Stimulated activated CD4-positive, alpha-beta T cell treated with anti-CD3 and anti-CD28 coated beads, Interleukin-1b, Interleukin-23, amount 100 ng/mL, for 1 hour (primary cell): ENCODE measurements around the gene ADGRF1.
"Not testable (repeated sequence)": the region's sequence is repeated elsewhere in the genome, so short reads cannot be mapped to it uniquely, and the experiment has no call there.

Experiments used
- DNase-seq, 2 donors: peaks; one replicate each; pipeline ENCODE4 v3.0.0-alpha.2; 2020; ENCODE audit warnings: low read depth in 2 of 2

ADGRF1 gene

DNA sequence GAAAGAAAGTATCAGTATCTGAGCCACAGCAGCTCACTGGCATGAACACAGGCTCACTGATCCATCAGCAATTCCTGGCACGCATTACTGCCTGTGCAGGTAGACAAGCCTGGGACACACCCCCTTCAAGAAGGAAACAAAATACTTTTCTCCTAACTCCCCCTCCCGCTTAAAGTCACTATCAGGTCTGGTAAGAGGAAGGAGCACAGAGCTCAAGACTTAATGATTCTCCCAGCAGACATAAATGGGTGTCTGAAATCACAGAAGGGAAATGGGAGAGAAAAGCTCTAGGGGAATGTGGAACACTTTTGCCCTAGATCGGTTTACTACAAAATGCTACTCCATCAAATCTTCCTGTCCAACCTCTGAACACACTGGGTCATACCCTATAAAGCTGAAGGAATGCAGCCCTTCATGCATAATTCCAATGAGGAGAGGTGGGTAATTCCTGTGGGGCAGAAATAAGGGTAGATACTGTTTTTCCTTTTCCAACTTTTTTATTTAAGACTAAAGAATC is at the start of gene ADGRF1:
Gene ADGRF1, minus strand, starts transcription at position 58 of the 517 bp plus-strand sequence. CDS start 13,271 bp downstream, outside the sequence.
- DNase-seq = no peak

DNA sequence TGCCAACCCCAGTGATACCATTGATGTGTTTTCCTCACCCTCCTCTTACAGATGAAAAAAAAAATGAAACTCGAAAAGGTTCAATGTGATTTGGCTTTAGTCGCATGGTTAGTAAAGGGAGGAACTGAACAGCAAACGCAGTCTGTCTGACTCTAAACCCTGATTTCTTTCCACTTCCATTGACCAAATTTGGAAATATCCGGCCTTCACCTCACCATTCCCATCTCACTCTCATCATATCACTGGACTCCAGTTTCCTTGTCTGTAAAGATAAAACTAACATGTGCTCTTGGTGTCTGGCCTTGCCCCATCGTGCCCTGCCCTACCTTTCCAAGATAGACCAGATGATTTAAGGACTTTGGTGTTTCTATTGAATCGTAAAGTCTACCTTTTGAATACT is 48.7 kb upstream of the ADGRF1 start:
- no peak for DNase-seq

DNA sequence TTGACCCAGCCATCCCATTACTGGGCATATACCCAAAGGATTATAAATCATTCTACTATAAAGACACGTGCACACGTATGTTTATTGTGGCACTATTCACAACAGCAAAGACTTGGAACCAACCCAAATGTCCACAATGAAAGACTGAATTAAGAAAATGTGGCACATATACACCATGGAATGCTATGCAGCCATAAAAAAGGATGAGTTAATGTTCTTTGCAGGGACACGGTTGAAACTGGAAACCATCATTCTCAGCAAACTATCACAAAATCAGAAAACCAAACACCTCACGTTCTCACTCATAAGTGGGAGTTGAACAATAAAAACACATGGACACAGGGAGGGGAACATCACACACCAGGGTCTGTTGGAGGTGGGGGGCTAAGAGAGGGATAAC is 47.3 kb upstream of the ADGRF1 start:
- not testable (repeated sequence) for DNase-seq

DNA sequence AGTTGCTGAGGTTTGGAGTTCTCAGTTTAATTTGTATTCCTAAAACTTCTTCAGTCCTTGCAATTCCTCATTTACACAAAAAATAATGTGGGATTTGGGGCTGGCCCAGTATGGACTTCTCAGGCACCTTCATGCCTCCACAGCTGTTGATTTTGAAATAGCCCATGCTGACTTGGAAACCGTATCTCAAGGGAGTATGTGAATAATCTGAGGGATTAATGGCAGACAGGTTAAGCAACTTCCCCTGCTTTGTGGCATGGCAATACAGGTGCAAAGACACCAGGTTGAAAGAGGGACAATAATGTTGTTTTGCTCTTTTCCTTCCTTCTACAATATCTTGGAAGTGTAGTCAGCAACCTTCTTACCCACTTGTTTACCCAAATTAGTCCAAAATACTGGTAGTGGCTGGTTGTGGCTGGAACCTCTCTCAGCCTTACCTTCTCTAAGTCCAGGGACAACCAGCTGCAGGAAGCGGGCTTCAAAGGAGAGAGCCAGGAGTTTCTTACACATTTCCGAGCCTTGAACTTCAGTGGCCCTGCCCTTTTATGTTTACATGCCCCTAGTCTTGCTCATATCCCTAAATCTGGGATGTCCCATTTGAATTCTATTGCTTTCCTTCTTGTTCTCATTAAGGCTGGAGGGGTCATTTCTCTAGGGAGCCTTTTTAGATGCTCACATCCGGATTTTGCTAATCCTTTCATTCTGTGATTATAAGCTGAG is 44.1 kb upstream of the ADGRF1 start:
- DNase-seq = no peak

DNA sequence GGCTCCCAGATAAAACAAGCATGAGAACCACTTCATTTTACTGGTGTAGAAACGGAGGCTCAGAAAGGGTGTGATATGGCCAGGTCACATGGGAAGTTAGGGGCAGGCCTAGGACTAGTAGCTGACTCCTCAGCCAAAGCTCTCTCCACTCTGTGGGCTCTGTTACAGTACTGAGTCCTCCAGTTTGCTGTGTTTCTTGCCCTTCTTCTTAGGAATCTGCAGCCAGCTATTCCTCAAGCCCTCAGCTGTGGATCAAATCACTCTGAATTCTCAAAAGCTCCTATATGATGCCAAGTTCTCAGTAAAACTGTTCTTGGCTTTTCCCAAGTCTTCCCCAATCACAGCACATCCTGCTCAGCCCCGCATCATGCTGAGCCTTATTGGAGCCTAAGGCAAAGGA is 42.5 kb upstream of the ADGRF1 start:
- no peak for DNase-seq

DNA sequence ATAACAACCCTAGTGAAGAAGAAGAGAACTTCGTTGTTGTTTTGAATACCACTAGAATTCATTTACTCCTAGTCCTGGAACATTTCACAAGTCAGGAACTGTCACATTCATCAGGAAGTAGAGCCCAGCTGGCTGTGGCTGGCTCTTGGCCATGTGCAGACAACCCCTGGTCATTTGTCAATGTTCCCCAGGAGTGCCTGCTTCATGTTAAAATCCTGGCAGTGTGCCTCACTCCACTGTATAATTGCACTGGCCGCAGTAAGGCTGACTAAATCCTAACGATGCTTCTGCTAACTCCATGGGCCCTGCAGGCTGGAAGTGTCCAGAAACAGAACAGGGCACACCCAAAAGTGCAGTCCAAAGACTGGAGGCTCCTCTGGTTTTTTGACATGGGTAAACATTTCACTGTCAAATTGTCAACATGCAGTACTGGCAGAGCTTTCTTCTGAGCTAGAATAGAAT is 41.5 kb upstream of the ADGRF1 start:
- DNase-seq = no peak

DNA sequence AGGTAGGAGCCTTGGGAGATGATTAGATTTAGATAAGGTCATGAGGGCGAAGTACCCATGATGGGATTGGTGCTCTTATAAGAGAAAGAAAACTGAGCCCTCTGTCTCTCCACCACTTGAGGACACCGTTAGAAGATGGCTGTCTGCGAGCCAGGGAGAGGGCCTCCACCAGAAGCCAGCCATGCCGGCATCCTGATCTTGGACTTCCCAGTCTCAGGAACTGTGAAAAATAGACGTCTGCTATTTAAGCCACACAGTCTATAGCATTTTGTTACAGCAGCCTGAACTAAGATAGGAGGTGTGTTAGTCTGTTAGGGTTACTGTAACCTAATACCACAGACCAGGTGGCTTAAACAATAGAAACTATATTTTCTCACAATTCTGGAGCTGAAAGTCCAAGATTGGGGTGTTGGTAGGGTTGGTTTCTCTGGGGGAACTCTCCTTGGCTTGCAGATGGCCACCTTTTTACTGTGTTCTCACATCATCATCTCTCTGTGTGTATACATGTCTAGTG is 38.0 kb upstream of the ADGRF1 start:
- no peak for DNase-seq

DNA sequence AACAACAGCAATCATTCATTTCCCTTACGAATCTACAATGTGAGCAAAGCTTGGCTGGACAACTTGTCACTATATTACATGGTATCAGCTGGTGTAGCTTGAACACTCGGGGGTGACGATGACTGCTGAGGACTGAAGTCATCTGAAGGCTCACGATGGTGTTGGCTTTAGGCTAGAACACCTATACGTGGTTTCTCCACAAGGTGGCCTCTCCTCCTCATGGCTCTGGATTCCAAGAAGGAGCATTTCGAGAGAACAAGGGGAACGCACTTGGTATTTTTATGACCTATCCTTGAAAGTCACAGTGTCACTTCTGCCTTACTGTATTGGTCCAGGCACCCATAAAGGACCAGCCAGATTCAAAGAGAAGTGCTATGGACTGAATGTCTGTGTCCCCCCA is 37.5 kb upstream of the ADGRF1 start:
- no peak for DNase-seq

DNA sequence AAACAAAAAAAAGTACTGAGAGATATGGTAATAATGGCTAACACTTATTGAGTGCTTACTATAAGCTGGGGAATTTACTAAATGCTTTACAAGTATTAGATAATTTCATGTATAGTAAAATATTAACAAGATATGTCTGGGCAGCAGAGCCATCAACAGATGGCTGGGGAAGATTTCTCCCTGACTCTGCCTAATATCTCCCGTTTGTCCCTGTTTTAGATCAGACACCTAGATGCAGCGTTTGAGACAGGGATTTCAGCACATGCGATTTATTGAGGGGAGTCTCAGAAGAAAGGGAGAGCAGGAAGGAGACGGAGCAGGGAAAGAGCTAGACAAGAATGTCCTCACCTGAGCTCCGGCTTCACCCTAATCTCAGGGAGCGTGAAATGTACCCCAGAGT is 36.9 kb upstream of the ADGRF1 start:
- no peak for DNase-seq

DNA sequence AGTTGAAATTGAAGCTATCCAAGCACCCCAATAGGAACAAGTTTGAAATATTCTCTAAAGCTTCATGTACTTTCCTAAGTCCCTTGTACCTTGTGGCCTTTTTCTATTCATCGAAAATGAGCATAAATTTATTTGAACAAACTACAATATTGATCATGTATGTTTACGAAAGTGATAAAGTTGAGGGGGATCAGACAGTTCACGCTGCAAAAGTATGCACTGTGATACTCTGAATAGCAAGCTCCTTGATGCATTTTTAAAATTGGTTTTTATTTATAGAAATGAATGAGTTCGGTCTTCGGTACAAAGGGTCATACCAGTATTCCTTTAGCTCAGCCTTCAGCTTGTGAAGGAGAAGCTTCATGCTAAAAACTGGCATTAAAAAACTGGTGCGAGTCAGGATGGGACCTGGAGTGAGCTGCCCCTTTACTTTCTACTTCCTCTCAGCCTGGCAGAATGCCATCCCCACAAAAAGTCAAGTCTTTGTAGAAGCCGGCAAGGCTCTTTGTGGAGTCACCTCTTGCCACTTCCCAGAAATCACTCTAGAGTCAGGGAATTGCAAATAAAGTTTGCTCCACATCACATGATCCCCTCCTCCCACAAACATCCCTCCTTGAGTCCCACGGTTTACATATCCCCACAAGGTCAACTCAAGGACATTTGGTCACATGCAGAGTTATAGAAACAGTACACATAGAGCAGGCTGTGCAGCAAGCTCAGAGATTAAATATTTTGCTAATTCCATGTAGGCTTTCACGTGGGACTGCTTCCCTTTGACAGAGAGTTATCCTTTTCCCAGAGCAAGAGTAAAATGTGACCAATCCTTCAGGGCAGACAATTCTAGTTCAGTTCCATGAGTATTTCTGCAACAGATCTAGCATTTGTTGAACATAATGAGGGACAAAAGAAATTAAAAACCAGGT is 34.6 kb upstream of the ADGRF1 start:
- DNase-seq = no peak

DNA sequence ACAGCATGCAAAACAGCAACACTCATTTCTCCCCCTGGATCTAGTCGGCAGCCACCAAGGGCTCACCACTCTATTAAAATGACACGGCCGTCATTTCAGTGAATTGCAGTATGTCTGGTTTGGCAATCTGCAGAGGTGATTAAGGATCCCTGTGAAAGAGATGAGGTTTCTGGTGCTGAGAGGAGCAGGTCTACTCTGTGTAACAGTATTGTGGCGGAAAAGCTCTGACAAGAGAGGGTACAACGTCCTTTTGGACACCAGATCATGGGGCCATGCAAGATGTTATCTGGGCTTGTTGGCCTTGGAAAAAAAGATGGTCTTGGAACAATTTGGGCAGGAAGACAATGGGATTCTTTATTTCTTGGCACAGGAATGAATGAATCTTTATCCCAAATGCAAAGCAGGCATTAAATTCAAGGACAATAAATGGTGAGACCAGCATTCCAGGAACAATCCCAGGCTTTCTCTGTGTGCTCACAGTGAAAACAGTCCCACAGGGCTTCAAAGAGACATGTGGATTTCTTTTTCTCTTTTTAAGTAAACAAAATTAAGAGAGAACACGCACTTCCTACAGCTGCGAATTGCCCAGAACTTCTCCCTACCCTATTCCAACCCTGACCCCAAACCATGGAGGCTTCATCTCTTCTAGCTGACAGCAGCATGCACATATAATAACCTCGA is 33.7 kb upstream of the ADGRF1 start:
- DNase-seq = no peak

DNA sequence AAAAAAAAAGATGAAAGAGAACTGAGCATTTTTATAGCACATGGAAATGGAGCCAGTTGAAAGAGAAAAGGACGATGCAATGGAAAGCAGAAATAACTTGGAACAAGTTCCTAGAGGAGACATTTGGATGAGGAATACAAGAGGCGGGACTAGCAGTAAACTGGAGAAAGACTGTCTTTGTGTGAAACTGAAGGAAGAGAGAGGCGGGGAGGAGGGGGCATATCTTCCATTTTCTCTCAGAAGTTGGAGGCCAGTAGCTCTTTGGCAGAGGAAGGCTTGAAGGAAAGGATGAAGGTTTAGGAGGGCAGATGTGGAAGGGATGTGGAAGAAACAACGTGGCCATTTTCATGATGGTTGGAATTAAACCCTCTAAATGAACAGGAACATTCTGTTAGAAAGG is 33.0 kb upstream of the ADGRF1 start:
- no peak for DNase-seq

DNA sequence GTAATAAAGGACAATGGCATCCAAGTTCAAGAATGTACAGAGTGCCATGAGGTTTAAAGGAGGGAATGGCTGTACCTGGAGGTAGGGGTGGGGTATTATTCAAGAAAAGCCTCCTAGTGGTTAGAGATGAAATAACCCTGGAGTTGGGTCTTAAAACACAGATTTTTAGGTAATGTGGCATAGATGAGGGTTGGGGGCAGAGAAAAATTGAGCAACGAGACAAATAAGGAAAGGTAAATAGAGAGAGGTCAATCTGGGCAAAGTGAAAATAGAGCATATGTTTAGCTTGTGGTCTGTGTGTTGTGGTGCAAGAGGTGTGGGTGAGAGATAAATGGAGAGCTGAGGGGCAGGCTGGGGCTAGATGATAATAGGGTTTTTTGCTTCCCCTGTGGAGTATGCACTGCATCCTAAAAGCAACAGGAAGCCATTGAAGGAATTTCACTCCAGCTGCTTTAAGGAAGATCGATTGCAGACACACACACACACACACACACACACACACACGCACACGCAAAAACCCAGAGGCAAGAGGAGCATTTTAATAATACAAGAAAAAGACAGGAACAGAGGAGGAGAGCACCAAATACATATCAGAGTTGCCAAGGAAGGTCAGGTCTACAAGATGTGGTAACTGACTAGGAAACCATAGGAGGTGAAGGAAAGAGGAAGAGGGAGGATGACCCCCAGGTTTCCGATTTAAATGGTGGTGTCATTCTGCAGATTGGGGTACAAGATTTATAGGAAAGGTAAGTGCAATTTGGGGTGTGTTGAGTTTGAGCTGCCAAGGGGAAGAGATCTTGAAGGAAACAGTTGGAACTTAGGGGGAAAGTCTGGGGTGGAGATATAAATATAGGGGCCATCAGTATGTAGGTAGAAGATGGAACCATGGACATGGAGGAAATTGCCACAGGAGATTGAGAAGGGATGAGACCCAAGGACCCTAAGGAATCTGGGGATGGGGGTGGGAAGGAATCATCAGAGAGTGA is 31.3 kb upstream of the ADGRF1 start:
- no peak for DNase-seq

DNA sequence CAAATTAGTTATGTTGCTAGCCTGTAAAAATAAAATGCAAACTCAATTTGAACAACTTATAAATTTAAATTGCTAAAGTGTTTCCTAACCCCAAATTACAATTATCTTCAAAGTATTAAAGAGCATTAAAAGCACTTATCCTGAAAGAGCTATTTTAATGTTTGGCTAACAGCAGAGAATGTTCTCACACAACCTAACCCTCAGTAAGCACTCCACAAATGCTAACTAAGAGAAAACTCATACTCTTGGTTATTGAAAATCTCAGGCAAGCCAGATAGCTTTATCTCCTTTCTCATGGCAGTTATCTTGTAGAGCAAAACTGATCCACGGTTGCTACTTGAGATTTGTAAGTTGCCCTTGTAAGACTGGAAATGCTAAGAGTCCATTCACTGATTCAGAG is 30.5 kb upstream of the ADGRF1 start:
- DNase-seq = no peak

DNA sequence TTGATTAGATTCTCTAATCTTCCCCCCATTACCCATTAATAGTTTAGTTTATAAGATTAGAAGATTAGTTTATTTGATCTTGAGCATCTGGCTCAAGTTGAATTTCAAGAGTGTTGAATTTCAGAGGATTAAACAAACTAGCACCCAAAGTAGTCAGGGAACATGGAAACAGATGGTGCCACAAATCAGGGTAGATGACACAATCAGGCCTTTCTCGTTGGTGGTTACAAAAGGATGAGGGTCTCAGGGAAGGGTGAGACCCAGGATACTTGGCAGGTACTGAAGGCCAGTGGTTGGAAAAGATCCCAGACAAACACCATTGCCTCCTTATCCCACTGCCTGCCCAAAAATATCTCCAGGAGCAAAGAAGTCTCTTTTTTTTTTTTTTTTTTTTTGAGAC is 29.5 kb upstream of the ADGRF1 start:
- no peak for DNase-seq

DNA sequence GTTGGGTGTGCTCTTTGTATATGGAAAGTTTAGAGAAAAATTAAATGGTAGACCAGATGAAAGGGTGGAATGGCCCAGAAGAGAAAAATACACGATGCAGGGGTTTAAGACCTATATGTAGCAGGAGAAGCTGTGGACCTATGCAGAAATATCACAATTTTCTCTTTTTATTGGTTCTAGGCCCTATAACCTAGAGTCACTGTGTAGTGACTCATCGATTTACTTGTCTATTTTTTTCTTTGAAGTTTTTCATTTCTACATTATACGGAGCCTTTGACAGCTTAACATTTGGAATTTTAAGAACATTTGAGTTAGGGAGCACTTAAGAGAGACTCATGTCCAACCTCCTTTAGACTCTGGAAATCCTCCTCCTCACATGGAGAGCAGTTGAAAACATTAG is 28.3 kb upstream of the ADGRF1 start:
- no peak for DNase-seq

DNA sequence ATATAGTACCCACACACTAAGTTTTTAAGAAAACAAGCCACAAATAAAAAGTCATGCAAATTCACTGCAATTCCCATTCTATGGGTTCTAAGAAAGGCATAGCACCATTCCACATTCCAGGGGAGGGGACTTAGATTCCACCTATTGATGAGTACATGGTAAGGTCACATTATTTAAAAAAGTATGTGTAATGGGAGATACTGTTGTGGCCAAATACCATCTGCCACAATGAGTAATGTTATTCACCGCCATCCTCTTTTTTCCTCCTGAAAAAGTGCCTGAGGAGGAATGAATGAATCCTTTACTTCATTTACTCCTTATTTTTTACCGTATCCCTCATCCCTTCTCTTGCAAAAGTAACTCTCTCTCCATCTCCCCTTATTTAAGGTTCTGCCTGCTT is 27.0 kb upstream of the ADGRF1 start:
- no peak for DNase-seq

DNA sequence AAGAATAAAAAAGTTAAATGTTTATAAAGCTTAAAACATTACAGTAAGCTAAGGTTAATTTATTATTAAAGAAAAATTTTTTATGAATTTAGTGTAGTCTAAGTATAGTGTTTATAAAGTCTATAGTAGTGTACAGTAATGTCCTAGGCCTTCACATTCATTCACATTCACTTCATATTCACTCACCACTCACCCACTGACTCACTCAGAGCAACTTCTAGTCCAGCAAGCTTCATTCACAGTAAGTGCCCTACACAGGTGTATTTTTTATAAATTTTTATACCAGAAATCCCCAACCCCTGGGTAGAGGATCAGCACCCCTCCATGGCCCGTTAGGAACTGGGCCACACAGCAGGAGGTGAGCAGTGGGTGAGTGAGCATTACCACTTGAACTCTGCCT is 24.3 kb upstream of the ADGRF1 start:
- DNase-seq = no peak

DNA sequence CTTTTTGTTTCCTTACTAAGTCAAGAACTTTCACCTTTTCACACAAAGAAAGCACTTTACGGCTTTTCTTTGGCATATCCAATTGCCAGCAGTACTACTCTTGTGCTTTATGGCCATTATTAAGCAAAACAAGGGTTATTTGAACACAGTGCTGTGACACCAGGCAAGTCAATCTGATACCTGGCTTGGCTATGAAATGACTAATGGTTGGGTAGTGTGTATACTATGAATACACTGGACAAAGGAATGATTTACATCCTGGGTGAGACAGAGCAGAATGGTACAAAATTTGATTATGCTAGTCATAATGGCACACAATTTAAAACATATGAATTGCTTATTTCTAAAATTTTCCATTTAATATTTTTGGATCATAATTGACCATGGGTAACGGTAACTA is 22.1 kb upstream of the ADGRF1 start:
- DNase-seq = no peak

DNA sequence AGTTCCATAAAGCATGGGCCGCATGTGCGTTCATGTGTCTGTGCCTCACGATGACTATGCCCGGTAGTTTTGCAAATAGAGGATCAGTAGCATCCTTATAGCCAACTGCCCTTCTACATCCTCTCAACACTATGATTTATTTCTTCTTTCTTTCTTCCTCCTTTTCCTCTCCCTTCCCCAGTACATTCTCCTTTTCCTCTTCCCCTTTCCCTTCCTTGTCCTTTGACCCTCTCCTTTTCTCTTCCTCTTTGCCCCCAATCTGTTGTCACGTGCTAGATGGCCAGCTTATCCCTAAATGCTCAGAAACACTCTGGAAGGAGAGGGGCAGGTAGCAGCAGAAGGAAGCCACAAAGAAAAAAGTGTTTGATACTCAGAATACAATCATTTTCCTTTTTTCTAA is 20.2 kb upstream of the ADGRF1 start:
- DNase-seq = no peak
